ENCODE measurements around the gene FAM117A. TPM values are rescaled to one million over a fixed set of nuclear protein-coding genes. Genes with fewer than 3 reads are reported as not detected.

FAM117A gene
- 10 to 100 TPM in 1 of 3 donors, 1 to 10 TPM in 2; 8.0 to 11.6 (median 9.8) TPM for total RNA-seq

- intact Hi-C loops (cut with DNase I; ENCODE audit: low total_unique reads): no loop called here
- DNase-seq (ENCODE audit: low spot score in 2 of 2): peak; percentile 97 to 100
- peak within 1 kb of the TSS; percentile 79 to 84 for H3K27ac ChIP-seq
These were observed at the start of gene FAM117A for GRCh38 chr17:49763735-49764558. Gene FAM117A, minus strand, starts transcription at chr17:49764131. Its CDS starts 44 bp downstream, at chr17:49764087.

GRCh38 chr17:49809056-49809455 lies 45.1 kb upstream of the FAM117A start:
- intact Hi-C loops (cut with DNase I; ENCODE audit: low total_unique reads): no loop called here
- no peaks in the 10 kb centered on the region for H3K27me3 ChIP-seq
- no peaks in the 10 kb centered on the region for H3K4me1 ChIP-seq
- H3K36me3 ChIP-seq: peaks cover 13% of the 10 kb centered on the region
- H3K27ac ChIP-seq: no peak overlapping the region
- no peak for DNase-seq (ENCODE audit: low spot score in 2 of 2)
- no peak overlapping the region for H3K4me3 ChIP-seq
- H3K9me3 ChIP-seq: no peaks in the 10 kb centered on the region
- TF ChIP-seq POLR2A (IDR thresholded peaks at IDR 0.05) (no peak), POLR2AphosphoS5 (IDR thresholded peaks at IDR 0.05) (no peak), CTCF (IDR thresholded peaks at IDR 0.05) (no peak)

More at GRCh38 chr17:49763735-49764558, at the start of gene FAM117A:
- Histone ChIP-seq H3K4me3 (peak within 1 kb of the TSS; percentile 59 to 95 (median 82)), H3K9me3 (no peaks in the 10 kb centered on the region), H3K4me1 (peaks cover 0 to 5% of the 10 kb centered on the region in 2 donors), H3K27me3 (no peaks in the 10 kb centered on the region), H3K36me3 (no peaks in the 10 kb centered on the region)
- TF ChIP-seq POLR2A (IDR thresholded peaks at IDR 0.05) (no peak), POLR2AphosphoS5 (IDR thresholded peaks at IDR 0.05) (peak in 1 of 3 donors; percentile 15)

GRCh38 chr17:49798738-49799137 lies 34.8 kb upstream of the FAM117A start:
- Histone ChIP-seq H3K9me3 (no peaks in the 10 kb centered on the region), H3K27me3 (no peaks in the 10 kb centered on the region), H3K4me1 (no peaks in the 10 kb centered on the region), H3K36me3 (peaks cover 16% of the 10 kb centered on the region), H3K27ac (no peak overlapping the region), H3K4me3 (no peak overlapping the region)
- TF ChIP-seq POLR2A (IDR thresholded peaks at IDR 0.05) (no peak), CTCF (IDR thresholded peaks at IDR 0.05) (no peak), POLR2AphosphoS5 (IDR thresholded peaks at IDR 0.05) (no peak)
- DNase-seq (ENCODE audit: low spot score in 2 of 2): no peak
- intact Hi-C loops (cut with DNase I; ENCODE audit: low total_unique reads): no loop called here

- peaks cover 16% of the 10 kb centered on the region for H3K36me3 ChIP-seq
- no peaks in the 10 kb centered on the region for H3K9me3 ChIP-seq
- TF ChIP-seq CTCF (IDR thresholded peaks at IDR 0.05): no peak
- TF ChIP-seq POLR2AphosphoS5 (IDR thresholded peaks at IDR 0.05): no peak
- H3K4me3 ChIP-seq: no peak overlapping the region
- no peak overlapping the region for H3K27ac ChIP-seq
- no peak for DNase-seq (ENCODE audit: low spot score in 2 of 2)
- intact Hi-C loops (cut with DNase I; ENCODE audit: low total_unique reads): no loop called here
- H3K4me1 ChIP-seq: no peaks in the 10 kb centered on the region
- H3K27me3 ChIP-seq: no peaks in the 10 kb centered on the region
These were observed 34.3 kb upstream of the FAM117A start for GRCh38 chr17:49798182-49798581.

GRCh38 chr17:49795372-49795771 lies 31.4 kb upstream of the FAM117A start:
- Histone ChIP-seq H3K27me3 (no peaks in the 10 kb centered on the region), H3K27ac (no peak overlapping the region), H3K9me3 (no peaks in the 10 kb centered on the region), H3K4me3 (no peak overlapping the region), H3K36me3 (peaks cover 16% of the 10 kb centered on the region), H3K4me1 (peaks cover 0 to 4% of the 10 kb centered on the region in 2 donors)
- DNase-seq (ENCODE audit: low spot score in 2 of 2): no peak
- intact Hi-C loops (cut with DNase I; ENCODE audit: low total_unique reads): no loop called here
- TF ChIP-seq CTCF (IDR thresholded peaks at IDR 0.05): no peak
- TF ChIP-seq POLR2A (IDR thresholded peaks at IDR 0.05): no peak
- TF ChIP-seq POLR2AphosphoS5 (IDR thresholded peaks at IDR 0.05): no peak
